Measurements from ENCODE around the gene VAPB.

DNA sequence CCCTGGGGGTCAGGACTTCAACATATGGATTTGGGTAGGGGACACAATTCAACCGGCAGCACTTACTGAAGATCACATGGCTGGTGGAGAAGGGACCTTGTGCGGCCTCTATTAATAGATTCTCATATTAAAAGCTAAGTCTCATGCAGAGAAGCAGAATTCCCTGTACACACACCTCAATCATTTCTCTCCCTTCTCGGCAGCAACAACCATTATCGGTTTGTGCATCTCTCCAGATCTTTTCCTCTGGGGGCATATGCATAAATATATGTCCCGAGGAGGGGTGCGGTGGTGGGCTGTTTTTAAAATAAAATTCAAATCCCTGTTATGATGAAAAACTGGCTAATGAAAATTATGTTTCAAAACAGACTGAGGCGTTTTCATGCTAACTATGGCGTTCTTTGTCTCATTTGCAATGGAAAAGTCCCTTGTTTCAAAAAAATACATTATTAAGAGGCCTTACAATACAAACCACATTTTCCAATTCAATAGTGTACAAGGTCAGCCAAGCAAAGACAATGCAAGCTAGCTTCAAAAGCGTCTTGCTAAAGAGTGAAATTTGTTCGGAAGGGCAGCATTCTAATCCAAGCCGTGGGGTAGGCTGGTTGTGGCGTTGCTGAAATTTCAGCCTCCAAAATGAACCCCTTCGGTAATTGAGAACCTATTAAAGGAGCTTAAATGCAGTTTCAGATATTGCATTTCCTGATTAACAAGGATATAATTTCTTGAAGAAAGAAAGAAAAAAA, 108.9 kb downstream of the VAPB start:
- no peak for TF ChIP-seq EZH2 (IDR thresholded peaks at IDR 0.05)
- no peak for TF ChIP-seq FOXP2 (optimal IDR thresholded peaks at IDR 0.05; ENCODE audit: control extremely low read depth, extremely low read length, insufficient read depth)

Data from SK-N-MC (cell line).